ENCODE measurements around the gene DAAM1. TPM values are rescaled to one million over a fixed set of nuclear protein-coding genes. Genes with fewer than 3 reads are reported as not detected.

The DAAM1 gene
- polyA plus RNA-seq, 6 donors from 2014 or later, result 5.0 to 13.6 (median 10.2) TPM

- DNase-seq, result no peak
- Mint-ChIP-seq H3K4me1 (peaks cover 20 to 36% (median 35%) of the 10 kb centered on the region in 3 donors), H3K9me3 (no peaks in the 10 kb centered on the region), H3K4me3 (no peak overlapping the region), H3K27ac (peak overlapping the region in 1 of 6 donors; percentile 45), H3K27me3 (no peaks in the 10 kb centered on the region), H3K36me3 (peaks cover 0 to 10% of the 10 kb centered on the region in 2 donors)
- peak; percentile 60 to 61 for ATAC-seq (ENCODE audit: low read depth in 2 of 2)
Measured at GRCh38 chr14:59240356-59240755, 51.9 kb downstream of the DAAM1 start.

DNA sequence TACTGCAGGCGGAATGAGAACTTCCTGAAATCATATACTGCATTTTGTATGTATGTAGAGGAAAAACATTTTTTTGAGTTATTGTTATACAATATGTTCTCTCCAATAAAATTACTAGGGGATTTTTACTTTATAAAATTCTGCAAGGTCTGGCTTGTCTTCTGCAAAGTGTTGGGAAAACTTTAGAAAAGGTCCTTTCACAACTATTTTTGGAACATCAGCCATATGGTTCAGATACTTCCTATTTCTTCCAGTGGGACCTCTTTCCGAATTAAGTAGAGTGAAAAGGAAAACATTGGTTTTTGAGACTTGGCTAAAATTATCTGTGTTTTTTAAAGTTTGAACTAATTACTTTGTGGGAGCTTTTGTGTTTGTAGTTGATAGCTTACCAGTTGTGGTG, 52.7 kb downstream of the DAAM1 start:
- Mint-ChIP-seq H3K36me3 (peaks cover 0 to 10% of the 10 kb centered on the region in 2 donors), H3K9me3 (no peaks in the 10 kb centered on the region), H3K4me1 (peaks cover 26 to 43% (median 37%) of the 10 kb centered on the region in 3 donors), H3K27ac (peak overlapping the region in 3 of 6 donors; percentile 4 to 57 (median 8)), H3K4me3 (no peak overlapping the region), H3K27me3 (no peaks in the 10 kb centered on the region)
- DNase-seq (no peak), ATAC-seq (ENCODE audit: low read depth in 2 of 2) (no peak)

- Mint-ChIP-seq H3K27ac (peak overlapping the region in 1 of 6 donors; percentile 25), H3K27me3 (no peaks in the 10 kb centered on the region), H3K4me1 (peaks cover 31 to 45% (median 44%) of the 10 kb centered on the region in 3 donors), H3K36me3 (peaks cover 0 to 10% of the 10 kb centered on the region in 2 donors), H3K9me3 (no peaks in the 10 kb centered on the region), H3K4me3 (no peak overlapping the region)
- ATAC-seq (ENCODE audit: low read depth in 2 of 2), result no peak
- no peak for DNase-seq
Measured at GRCh38 chr14:59243174-59243573, 54.7 kb downstream of the DAAM1 start.

DNA sequence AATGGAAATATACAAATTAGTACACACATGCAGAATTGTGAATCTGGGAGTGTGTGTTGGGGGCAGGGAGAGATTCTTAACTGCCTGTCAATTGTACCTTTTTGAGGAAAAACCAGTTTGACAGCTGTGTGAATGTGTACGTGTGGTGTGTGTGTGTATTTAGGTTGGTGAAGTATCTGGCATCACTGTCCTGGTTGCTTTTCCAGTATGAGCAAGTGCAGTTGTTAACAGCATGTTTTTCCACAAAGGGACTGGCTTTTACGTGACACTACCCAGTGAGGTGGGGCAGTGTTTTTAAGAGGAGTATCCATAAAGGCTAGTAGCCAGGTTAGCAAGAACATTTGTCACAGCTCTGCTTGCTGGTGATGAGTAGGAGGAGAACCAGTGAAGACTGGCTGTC, 56.1 kb downstream of the DAAM1 start:
- peaks cover 31 to 45% (median 44%) of the 10 kb centered on the region in 3 donors for H3K4me1 Mint-ChIP-seq

DNA sequence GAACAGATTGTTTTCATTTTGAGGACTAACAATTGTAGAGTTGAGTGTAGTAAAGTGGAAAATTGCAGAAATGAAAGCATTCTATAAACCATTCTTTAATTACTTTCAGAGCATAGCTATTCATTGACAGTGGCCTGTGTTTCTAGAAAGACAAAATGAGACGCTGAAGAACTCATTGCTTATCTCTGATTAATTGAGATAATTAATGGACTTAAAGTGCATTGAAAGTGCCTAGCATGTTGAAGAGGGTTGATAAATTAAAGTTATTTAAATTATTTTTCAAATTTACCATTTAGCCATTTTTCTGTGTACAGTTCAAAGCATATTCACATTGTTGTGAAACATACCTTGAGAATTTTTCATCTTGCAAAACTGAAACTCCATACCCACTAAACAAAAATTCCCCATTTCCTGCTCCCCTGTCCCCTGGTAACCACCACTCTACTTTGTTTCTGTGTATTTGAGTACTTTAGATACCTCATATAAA, 57.4 kb downstream of the DAAM1 start:
- ATAC-seq (ENCODE audit: low read depth in 2 of 2), result peak; percentile 79 to 87
- Mint-ChIP-seq H3K4me1 (peaks cover 22 to 35% (median 35%) of the 10 kb centered on the region in 3 donors), H3K27me3 (no peaks in the 10 kb centered on the region), H3K27ac (peak overlapping the region in 5 of 6 donors; percentile 18 to 44 (median 29)), H3K9me3 (no peaks in the 10 kb centered on the region), H3K36me3 (peaks cover 0 to 10% of the 10 kb centered on the region in 2 donors), H3K4me3 (peak overlapping the region in 4 of 8 donors; percentile 3 to 49 (median 25))
- peak; percentile 5 for DNase-seq

More for the DNA sequence above, 56.1 kb downstream of the DAAM1 start:
- H3K27me3 Mint-ChIP-seq, result no peaks in the 10 kb centered on the region
- DNase-seq, result no peak
- H3K36me3 Mint-ChIP-seq, result peaks cover 0 to 10% of the 10 kb centered on the region in 2 donors
- ATAC-seq (ENCODE audit: low read depth in 2 of 2), result no peak
- H3K9me3 Mint-ChIP-seq, result no peaks in the 10 kb centered on the region
- peak overlapping the region in 2 of 6 donors; percentile 75 to 89 for H3K27ac Mint-ChIP-seq
- no peak overlapping the region for H3K4me3 Mint-ChIP-seq

DNA sequence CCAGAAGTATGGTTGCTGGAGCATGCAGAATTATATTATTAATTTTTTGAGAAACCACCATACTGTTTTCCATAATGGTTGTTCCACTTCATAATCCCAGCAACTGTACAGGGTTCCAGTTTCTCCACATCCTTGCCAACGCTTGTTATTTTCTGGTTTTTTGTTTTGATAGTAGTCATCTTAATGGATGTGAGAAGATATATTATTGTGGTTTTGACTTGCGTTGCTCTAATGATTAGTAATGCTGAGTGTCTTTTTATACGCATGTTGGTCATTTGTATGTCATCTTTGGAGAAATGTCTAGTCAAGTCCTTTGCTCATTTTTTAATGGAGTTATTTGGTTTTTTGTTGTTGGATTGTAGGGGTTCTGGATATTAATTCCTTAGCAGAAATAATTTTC, 58.1 kb downstream of the DAAM1 start:
- H3K27ac Mint-ChIP-seq, result peak overlapping the region in 1 of 6 donors; percentile 44
- ATAC-seq (ENCODE audit: low read depth in 2 of 2), result no peak

GRCh38 chr14:59247801-59248584, 59.5 kb downstream of the DAAM1 start:
- H3K4me1 Mint-ChIP-seq, result peaks cover 23 to 34% (median 32%) of the 10 kb centered on the region in 3 donors
- ATAC-seq (ENCODE audit: low read depth in 2 of 2), result no peak

More for the DNA sequence above, 58.1 kb downstream of the DAAM1 start:
- Mint-ChIP-seq H3K9me3 (no peaks in the 10 kb centered on the region), H3K4me1 (peaks cover 20 to 31% (median 28%) of the 10 kb centered on the region in 3 donors), H3K27me3 (no peaks in the 10 kb centered on the region), H3K4me3 (peak overlapping the region in 2 of 8 donors; percentile 3 to 13), H3K36me3 (peaks cover 0 to 10% of the 10 kb centered on the region in 2 donors)
- DNase-seq, result no peak

GRCh38 chr14:59249029-59249428, 60.6 kb downstream of the DAAM1 start:
- Mint-ChIP-seq H3K27me3 (no peaks in the 10 kb centered on the region), H3K9me3 (peaks cover 0 to 2% (median 0%) of the 10 kb centered on the region in 7 donors), H3K36me3 (peaks cover 0 to 3% of the 10 kb centered on the region in 2 donors), H3K4me1 (peaks cover 31 to 39% (median 33%) of the 10 kb centered on the region in 3 donors), H3K4me3 (peak overlapping the region in 1 of 8 donors; percentile 27), H3K27ac (peak overlapping the region in 1 of 6 donors; percentile 59)
- ATAC-seq (ENCODE audit: low read depth in 2 of 2) (no peak), DNase-seq (no peak)

More at GRCh38 chr14:59247801-59248584, 59.5 kb downstream of the DAAM1 start:
- Mint-ChIP-seq H3K27me3 (no peaks in the 10 kb centered on the region), H3K4me3 (no peak overlapping the region), H3K36me3 (peaks cover 0 to 10% of the 10 kb centered on the region in 2 donors), H3K27ac (no peak overlapping the region), H3K9me3 (peaks cover 0 to 2% (median 0%) of the 10 kb centered on the region in 7 donors)
- DNase-seq, result no peak

GRCh38 chr14:59251811-59252771, 63.6 kb downstream of the DAAM1 start:
- no peaks in the 10 kb centered on the region for H3K36me3 Mint-ChIP-seq
- no peak for ATAC-seq (ENCODE audit: low read depth in 2 of 2)
- DNase-seq, result no peak
- peak overlapping the region in 1 of 6 donors; percentile 31 for H3K27ac Mint-ChIP-seq
- no peaks in the 10 kb centered on the region for H3K27me3 Mint-ChIP-seq
- no peak overlapping the region for H3K4me3 Mint-ChIP-seq
- peaks cover 0 to 2% (median 0%) of the 10 kb centered on the region in 7 donors for H3K9me3 Mint-ChIP-seq
- H3K4me1 Mint-ChIP-seq, result peaks cover 8 to 21% (median 19%) of the 10 kb centered on the region in 3 donors

DNA sequence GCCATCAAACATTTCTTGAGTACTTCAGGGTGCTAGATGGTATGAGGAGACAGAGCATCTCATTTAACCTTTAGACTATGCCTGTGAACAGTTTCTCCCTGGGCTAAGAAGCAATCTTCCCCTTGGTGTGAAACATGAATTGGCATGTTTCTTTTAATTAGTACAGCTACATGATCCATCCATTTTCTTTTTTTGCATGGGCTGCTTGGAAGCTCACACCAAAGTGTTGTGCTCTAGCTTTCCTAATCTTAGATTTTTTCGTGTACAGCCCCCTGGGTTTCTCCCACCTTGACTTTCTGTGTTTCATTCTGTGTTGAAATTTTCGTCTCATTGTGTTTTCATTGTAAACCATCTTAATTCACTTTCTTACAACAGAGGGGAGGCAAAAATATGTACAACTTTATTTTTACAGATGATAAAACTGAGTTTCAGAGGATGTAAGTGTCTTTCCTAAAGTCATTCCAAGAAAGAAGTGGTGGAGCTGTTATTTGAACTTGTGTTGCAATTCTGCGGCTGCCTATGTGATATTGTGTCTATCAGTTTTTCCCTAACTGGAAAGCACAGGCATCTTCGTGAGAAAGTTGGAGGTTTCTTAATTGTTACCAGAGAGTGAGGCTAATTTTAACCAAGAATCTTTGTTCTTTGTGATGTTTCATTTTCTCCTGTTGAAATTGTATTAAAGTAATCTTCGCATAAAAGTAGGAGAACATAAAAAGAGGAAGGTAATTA, 64.5 kb downstream of the DAAM1 start:
- no peaks in the 10 kb centered on the region for H3K36me3 Mint-ChIP-seq
- H3K9me3 Mint-ChIP-seq, result peaks cover 0 to 5% (median 0%) of the 10 kb centered on the region in 7 donors
- DNase-seq, result no peak
- no peak for ATAC-seq (ENCODE audit: low read depth in 2 of 2)
- H3K4me3 Mint-ChIP-seq, result no peak overlapping the region
- H3K4me1 Mint-ChIP-seq, result peaks cover 8 to 21% (median 19%) of the 10 kb centered on the region in 3 donors
- peak overlapping the region in 2 of 6 donors; percentile 31 to 58 for H3K27ac Mint-ChIP-seq
- H3K27me3 Mint-ChIP-seq, result no peaks in the 10 kb centered on the region

DNA sequence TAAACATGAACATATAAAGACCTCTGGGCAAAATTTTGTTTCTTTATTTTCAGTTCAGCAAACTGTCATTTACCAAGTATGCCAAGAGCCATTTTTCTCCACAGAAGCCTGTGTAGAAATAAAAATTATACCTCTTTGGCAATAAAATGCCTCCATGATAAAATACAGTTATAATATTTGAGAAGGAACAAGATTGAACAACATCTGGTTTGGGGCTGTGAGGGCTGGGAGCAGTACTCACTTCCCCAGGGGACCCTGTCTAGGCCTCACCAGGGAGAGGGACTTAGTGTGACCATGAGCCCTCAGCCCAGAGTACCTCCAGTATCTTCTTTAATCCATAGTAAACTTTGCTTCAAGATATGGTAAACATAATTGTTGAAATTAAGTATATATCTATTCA, 65.1 kb downstream of the DAAM1 start:
- no peak for DNase-seq
- Mint-ChIP-seq H3K27ac (peak overlapping the region in 2 of 6 donors; percentile 31 to 58), H3K4me1 (peaks cover 8 to 21% (median 19%) of the 10 kb centered on the region in 3 donors), H3K9me3 (peaks cover 0 to 5% (median 0%) of the 10 kb centered on the region in 7 donors), H3K36me3 (no peaks in the 10 kb centered on the region), H3K4me3 (no peak overlapping the region), H3K27me3 (no peaks in the 10 kb centered on the region)
- ATAC-seq (ENCODE audit: low read depth in 2 of 2), result no peak

GRCh38 chr14:59254146-59254910, 65.9 kb downstream of the DAAM1 start:
- peaks cover 8 to 21% (median 19%) of the 10 kb centered on the region in 3 donors for H3K4me1 Mint-ChIP-seq
- peaks cover 0 to 5% (median 0%) of the 10 kb centered on the region in 7 donors for H3K9me3 Mint-ChIP-seq
- DNase-seq (no peak), ATAC-seq (ENCODE audit: low read depth in 2 of 2) (no peak)
- no peaks in the 10 kb centered on the region for H3K27me3 Mint-ChIP-seq
- H3K36me3 Mint-ChIP-seq, result no peaks in the 10 kb centered on the region
- H3K4me3 Mint-ChIP-seq, result no peak overlapping the region
- H3K27ac Mint-ChIP-seq, result peak overlapping the region in 2 of 6 donors; percentile 7 to 27

Measured in naive B cell (primary cell).